Measurements from ENCODE around the gene ZEB2. TPM values are rescaled to one million over a fixed set of nuclear protein-coding genes. Genes with fewer than 3 reads are reported as not detected.

Gene ZEB2
- total RNA-seq, 2 experiments from 2014 or later = 13.5 to 14.9 TPM

- H3K4me3 Mint-ChIP-seq = no peak overlapping the region
- intact Hi-C loops (cut with micrococcal nuclease) = no loop called here
- no peaks in the 10 kb centered on the region for H3K27me3 Mint-ChIP-seq
- ATAC-seq (no peak), DNase-seq (no peak)
- H3K36me3 Mint-ChIP-seq (ENCODE audit: low read depth) = peaks cover 11% of the 10 kb centered on the region
- no peak for TF ChIP-seq CTCF (IDR thresholded peaks at IDR 0.05)
- CTCF ChIA-PET = interaction anchor here (1.0 kb wide), 1 partner anchor 17 kb away, joined by 3 read pairs; no protein-coding TSS in a partner anchor
- no peak overlapping the region for H3K27ac Mint-ChIP-seq
- peaks cover 4% of the 10 kb centered on the region for H3K4me1 Mint-ChIP-seq (ENCODE audit: low read depth)
- no peaks in the 10 kb centered on the region for H3K9me3 Mint-ChIP-seq
- POLR2A ChIA-PET = no interaction called here
These were observed 87.9 kb downstream of the ZEB2 start for GRCh38 chr2:144431998-144432397.

- CTCF ChIA-PET = interaction anchor here (0.7 to 1.0 kb wide), 2 partner anchors 17 to 18 kb away, joined by 3 to 4 read pairs; no protein-coding TSS in a partner anchor
- no peak overlapping the region for H3K4me3 Mint-ChIP-seq
- intact Hi-C loops (cut with micrococcal nuclease) = no loop called here
- no peak for TF ChIP-seq CTCF (IDR thresholded peaks at IDR 0.05)
- H3K9me3 Mint-ChIP-seq = no peaks in the 10 kb centered on the region
- H3K4me1 Mint-ChIP-seq (ENCODE audit: low read depth) = peaks cover 5% of the 10 kb centered on the region
- POLR2A ChIA-PET = interaction anchor here (0.6 kb wide), 1 partner anchor 58 kb away, joined by 3 read pairs; no protein-coding TSS in a partner anchor
- H3K27ac Mint-ChIP-seq = no peak overlapping the region
- DNase-seq (no peak), ATAC-seq (no peak)
- H3K36me3 Mint-ChIP-seq (ENCODE audit: low read depth) = peaks cover 11% of the 10 kb centered on the region
- H3K27me3 Mint-ChIP-seq = no peaks in the 10 kb centered on the region
These were observed 88.5 kb downstream of the ZEB2 start for GRCh38 chr2:144431392-144431783.

- Mint-ChIP-seq H3K27me3 (no peaks in the 10 kb centered on the region), H3K27ac (no peak overlapping the region), H3K4me3 (no peak overlapping the region), H3K36me3 (ENCODE audit: low read depth) (peaks cover 11% of the 10 kb centered on the region), H3K4me1 (ENCODE audit: low read depth) (peaks cover 8% of the 10 kb centered on the region), H3K9me3 (no peaks in the 10 kb centered on the region)
- CTCF ChIA-PET = interaction anchor here (0.7 to 1.4 kb wide), 4 partner anchors 16 to 271 kb away, joined by 3 to 4 read pairs (median 4); no protein-coding TSS in a partner anchor
- peak; percentile 21 for DNase-seq
- peak; percentile 68 for ATAC-seq
- intact Hi-C loops (cut with micrococcal nuclease) = no loop called here
- POLR2A ChIA-PET = interaction anchor here (0.6 kb wide), 1 partner anchor 57 kb away, joined by 3 read pairs; no protein-coding TSS in a partner anchor
- no peak for TF ChIP-seq CTCF (IDR thresholded peaks at IDR 0.05)
These were observed 89.1 kb downstream of the ZEB2 start for GRCh38 chr2:144430722-144431391.

GRCh38 chr2:144429396-144430112 is 90.4 kb downstream of the ZEB2 start:
- POLR2A ChIA-PET = no interaction called here

More at GRCh38 chr2:144429396-144430112, 90.4 kb downstream of the ZEB2 start:
- no peak for TF ChIP-seq CTCF (IDR thresholded peaks at IDR 0.05)
- Mint-ChIP-seq H3K36me3 (ENCODE audit: low read depth) (peaks cover 6% of the 10 kb centered on the region), H3K27ac (no peak overlapping the region), H3K4me1 (ENCODE audit: low read depth) (peaks cover 17% of the 10 kb centered on the region), H3K27me3 (no peaks in the 10 kb centered on the region), H3K9me3 (no peaks in the 10 kb centered on the region), H3K4me3 (no peak overlapping the region)
- intact Hi-C loops (cut with micrococcal nuclease) = no loop called here
- CTCF ChIA-PET = interaction anchor here (1.4 kb wide), 1 partner anchor 249 kb away, joined by 3 read pairs; no protein-coding TSS in a partner anchor
- ATAC-seq (no peak), DNase-seq (no peak)

All from activated CD8-positive, alpha-beta T cell treated with anti-CD3 and anti-CD28 coated beads for 36 hours (primary cell).